ENCODE data around the gene SIAH3. TPM values are rescaled to one million over a fixed set of nuclear protein-coding genes. Genes with fewer than 3 reads are reported as not detected.

Gene SIAH3
- total RNA-seq, 2 experiments from 2014 or later, result not detected

DNA sequence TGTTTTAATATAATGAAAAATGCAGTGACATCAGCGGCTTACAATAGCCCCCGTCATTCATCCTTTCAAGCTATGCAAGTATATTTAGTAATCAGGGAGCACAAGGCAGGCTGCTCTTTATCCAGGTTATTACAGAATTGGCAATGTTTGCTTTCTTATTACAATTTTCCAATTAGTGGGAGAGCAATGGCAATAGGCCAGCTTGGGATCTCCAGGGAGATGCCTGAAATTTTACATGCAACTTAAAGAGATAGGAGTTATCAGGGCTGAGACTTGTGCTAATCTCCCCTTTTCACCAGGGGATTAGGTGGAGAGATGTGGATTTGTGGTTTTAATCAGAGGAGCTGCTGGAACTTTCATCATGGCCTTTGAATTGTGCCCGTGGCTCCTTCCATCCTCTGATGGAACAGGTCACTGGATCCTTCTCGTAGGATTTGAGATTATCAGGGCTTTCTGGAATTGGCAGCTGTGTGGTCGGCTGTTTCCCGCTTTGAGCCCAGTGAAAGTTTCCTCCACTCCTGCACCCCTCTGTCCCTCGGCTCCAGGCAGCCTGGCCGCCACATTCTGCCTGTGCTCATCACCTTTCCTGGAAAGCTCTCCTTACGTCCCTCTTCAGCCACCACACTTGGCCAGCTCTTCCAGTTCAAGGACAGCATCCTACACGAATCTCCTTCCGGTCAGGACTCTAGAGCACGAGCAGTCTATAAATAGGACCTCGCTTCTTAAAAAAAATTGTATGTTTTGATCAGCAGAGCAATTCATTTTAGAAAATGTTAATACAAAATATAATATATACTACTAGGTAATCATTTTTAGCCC, 102.4 kb downstream of the SIAH3 start:
- DNase-seq (no peak), ATAC-seq (no peak)
- no peaks in the 10 kb centered on the region for H3K36me3 Mint-ChIP-seq
- H3K4me3 Mint-ChIP-seq, result no peak overlapping the region
- no peak overlapping the region for H3K27ac Mint-ChIP-seq
- CTCF ChIA-PET, result no interaction called here
- no peaks in the 10 kb centered on the region for H3K9me3 Mint-ChIP-seq (ENCODE audit: low read depth)
- no peaks in the 10 kb centered on the region for H3K27me3 Mint-ChIP-seq
- H3K4me1 Mint-ChIP-seq, result no peaks in the 10 kb centered on the region

DNA sequence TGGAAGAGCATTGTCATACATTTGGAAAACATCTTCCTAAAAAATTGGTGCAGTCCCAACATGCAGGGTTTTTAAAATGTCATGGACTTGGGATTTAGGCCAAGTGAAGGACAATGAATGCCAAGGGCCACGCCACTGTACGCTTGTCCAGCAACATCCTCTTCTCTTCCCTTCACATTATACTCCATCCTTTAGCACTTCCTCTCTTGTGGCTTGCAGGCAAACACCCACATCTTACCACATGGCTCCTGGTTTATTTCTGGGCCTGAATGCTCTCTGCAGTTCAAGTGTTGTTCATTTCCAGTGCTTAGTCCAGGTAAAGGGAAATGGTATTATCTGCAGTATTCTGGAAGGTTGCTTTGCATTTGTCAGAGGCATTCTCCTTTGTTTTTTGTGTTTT, 104.5 kb downstream of the SIAH3 start:
- no peaks in the 10 kb centered on the region for H3K36me3 Mint-ChIP-seq
- CTCF ChIA-PET, result no interaction called here
- H3K4me1 Mint-ChIP-seq, result no peaks in the 10 kb centered on the region
- no peak overlapping the region for H3K27ac Mint-ChIP-seq
- DNase-seq (no peak), ATAC-seq (no peak)
- H3K4me3 Mint-ChIP-seq, result no peak overlapping the region
- no peaks in the 10 kb centered on the region for H3K27me3 Mint-ChIP-seq
- H3K9me3 Mint-ChIP-seq (ENCODE audit: low read depth), result no peaks in the 10 kb centered on the region

DNA sequence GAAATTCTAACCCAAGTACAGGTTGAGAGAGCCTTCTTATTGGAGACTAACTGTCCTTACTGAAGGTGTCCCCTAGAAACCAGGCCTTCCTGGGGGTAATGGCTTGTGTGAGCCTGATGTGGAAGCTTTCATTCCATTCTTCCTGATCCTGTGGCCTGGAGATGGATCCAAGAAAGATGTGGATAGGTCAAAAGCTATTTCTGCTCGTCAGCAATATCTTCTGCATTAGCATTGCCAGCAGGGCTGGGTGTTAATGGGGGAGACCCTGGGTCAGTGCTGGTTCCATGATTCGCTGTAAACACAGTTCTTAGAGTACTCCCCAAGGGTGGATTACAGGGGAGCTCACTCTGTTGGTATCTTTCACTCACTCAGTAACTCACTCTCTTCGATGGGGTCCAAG, 106.6 kb downstream of the SIAH3 start:
- no peak for DNase-seq
- Mint-ChIP-seq H3K27me3 (peaks cover 2% of the 10 kb centered on the region), H3K4me3 (no peak overlapping the region), H3K27ac (no peak overlapping the region), H3K36me3 (no peaks in the 10 kb centered on the region), H3K9me3 (ENCODE audit: low read depth) (no peaks in the 10 kb centered on the region), H3K4me1 (no peaks in the 10 kb centered on the region)
- CTCF ChIA-PET, result no interaction called here
- no peak for ATAC-seq

DNA sequence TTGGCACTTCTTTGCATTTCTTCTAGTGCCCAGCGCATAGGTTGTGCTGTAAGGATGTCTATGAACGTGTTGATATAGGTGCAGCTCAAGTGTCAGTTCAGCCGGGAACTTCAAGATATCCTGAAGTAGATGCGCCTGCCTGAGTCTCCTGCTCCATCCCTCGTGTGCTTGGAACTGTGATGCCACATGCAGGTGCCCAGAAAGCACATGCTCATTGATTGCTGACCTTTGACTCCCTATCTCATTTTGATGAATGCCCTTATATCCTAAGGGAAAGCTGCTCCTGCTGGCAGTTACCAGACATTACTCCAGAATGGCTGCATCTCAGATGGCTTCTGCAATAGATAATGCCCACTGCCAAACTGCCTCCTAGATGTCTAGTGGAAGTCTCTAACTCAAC, 108.6 kb downstream of the SIAH3 start:
- H3K27me3 Mint-ChIP-seq, result peaks cover 2% of the 10 kb centered on the region
- no peaks in the 10 kb centered on the region for H3K9me3 Mint-ChIP-seq (ENCODE audit: low read depth)
- ATAC-seq, result no peak
- no peak overlapping the region for H3K27ac Mint-ChIP-seq
- no peaks in the 10 kb centered on the region for H3K36me3 Mint-ChIP-seq
- H3K4me1 Mint-ChIP-seq, result no peaks in the 10 kb centered on the region
- DNase-seq, result no peak
- CTCF ChIA-PET, result no interaction called here
- H3K4me3 Mint-ChIP-seq, result no peak overlapping the region

DNA sequence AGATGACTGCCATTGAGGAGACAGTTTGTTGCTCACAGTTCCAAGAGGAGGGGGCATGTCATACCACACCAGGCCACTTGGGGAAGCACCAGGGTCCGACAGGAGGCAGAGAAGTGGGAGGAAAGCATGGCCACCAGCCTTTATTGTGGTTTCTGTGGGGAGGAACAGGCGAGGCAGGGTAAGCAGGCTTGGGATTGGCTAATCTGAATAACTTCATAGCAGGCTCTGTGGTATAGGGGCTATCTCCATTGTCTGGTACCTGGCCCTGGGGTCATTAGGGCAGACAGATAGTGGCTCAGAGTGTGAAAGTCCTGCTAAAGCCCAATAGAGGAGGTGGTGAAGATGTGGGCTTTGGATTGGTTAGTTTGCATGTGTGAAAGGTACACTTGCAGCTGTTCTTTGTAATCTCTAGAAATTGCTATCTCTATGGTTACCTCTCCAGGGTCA, 114.0 kb downstream of the SIAH3 start:
- Mint-ChIP-seq H3K9me3 (ENCODE audit: low read depth) (no peaks in the 10 kb centered on the region), H3K36me3 (no peaks in the 10 kb centered on the region), H3K27me3 (peaks cover 2% of the 10 kb centered on the region), H3K4me3 (no peak overlapping the region), H3K4me1 (peaks cover 3% of the 10 kb centered on the region), H3K27ac (no peak overlapping the region)
- ATAC-seq (no peak), DNase-seq (no peak)
- CTCF ChIA-PET, result interaction anchor here (1.0 kb wide), 1 partner anchor 584 kb away, joined by 3 read pairs; no protein-coding TSS in a partner anchor

DNA sequence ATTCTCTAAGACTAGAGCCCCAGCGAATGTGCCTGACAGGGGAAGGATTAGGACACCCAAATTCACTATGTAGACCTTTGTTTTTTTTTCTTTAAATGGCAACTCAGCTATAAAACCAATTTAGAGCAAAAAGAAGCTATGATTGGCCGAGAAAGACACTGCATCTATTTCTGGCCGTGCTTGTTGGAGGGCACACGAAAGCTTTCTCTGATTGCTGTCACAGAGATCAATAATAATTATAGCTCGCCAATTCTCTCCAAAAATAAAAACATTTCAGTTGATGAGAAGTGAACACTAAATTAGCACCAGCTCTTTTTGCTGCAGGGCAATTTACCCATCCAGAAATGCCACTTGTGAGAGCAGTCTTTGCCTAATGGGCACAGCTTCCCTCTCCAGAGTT, 118.2 kb downstream of the SIAH3 start:
- H3K36me3 Mint-ChIP-seq, result no peaks in the 10 kb centered on the region
- no peaks in the 10 kb centered on the region for H3K9me3 Mint-ChIP-seq (ENCODE audit: low read depth)
- CTCF ChIA-PET, result no interaction called here
- DNase-seq (no peak), ATAC-seq (no peak)
- no peak overlapping the region for H3K4me3 Mint-ChIP-seq
- H3K4me1 Mint-ChIP-seq, result peaks cover 3% of the 10 kb centered on the region
- peaks cover 13% of the 10 kb centered on the region for H3K27me3 Mint-ChIP-seq
- H3K27ac Mint-ChIP-seq, result no peak overlapping the region

DNA sequence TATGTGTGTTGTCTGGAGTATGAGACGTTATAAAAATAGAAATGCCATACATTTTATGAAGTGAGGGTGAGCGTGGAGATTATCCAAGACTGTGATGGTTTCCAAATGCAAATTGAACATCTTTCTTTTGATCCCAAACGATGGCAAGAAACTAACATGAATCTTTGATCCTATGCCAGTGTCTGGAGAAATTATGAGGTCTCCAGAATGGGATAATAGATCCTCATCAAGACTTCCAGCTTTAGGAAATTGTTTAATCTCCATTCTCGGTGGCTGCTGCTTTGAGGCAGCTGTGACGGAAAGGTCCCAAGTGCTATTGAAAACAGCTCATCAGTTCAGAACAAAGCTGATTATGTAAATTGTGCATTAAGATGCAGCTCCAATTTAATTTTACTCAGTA, 118.6 kb downstream of the SIAH3 start:
- peaks cover 13% of the 10 kb centered on the region for H3K27me3 Mint-ChIP-seq
- H3K4me1 Mint-ChIP-seq, result peaks cover 3% of the 10 kb centered on the region
- CTCF ChIA-PET, result no interaction called here
- no peak for ATAC-seq
- H3K27ac Mint-ChIP-seq, result no peak overlapping the region
- H3K4me3 Mint-ChIP-seq, result no peak overlapping the region
- no peaks in the 10 kb centered on the region for H3K36me3 Mint-ChIP-seq
- no peaks in the 10 kb centered on the region for H3K9me3 Mint-ChIP-seq (ENCODE audit: low read depth)
- DNase-seq, result no peak

DNA sequence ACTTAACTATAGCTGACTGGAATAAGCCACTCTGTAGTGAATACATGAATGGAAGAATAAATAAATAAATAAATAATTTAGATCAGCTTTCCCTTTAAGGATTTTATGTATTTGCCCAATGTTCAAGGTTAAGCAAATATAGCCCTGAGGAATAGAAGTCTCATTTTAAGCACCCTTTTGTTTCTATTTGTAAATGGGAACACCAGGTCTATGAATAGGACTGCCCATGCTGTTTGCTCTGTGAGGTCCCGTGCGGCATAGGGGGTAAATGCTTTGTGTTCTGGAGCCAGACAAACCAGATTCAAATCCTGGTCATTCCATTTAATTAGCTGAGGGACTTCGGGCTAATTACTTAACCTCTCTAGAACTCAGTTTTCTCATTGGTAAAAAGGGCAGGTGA, 120.1 kb downstream of the SIAH3 start:
- CTCF ChIA-PET, result no interaction called here
- ATAC-seq (no peak), DNase-seq (no peak)
- no peak overlapping the region for H3K4me3 Mint-ChIP-seq
- H3K27ac Mint-ChIP-seq, result no peak overlapping the region
- H3K4me1 Mint-ChIP-seq, result no peaks in the 10 kb centered on the region
- no peaks in the 10 kb centered on the region for H3K36me3 Mint-ChIP-seq
- no peaks in the 10 kb centered on the region for H3K9me3 Mint-ChIP-seq (ENCODE audit: low read depth)
- H3K27me3 Mint-ChIP-seq, result peaks cover 15% of the 10 kb centered on the region

DNA sequence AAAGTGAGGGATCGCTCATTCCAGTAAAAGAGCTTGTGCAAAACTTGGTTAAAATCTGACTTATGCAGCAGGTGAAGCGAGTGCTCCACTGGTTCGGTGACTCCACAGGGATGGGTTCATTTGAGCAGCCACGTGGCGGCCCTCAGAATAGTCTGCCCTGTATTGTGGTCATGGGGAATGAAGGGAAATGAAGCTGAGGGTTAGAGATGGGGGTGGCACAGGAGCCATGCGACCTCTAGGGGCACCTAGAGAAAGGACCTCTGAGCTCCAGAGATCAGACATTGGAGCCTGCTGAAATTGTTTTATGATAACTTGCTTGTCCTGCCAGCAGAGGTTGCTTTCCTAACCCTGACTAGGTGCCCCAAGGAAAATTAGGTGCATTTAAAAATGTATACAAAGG, 122.8 kb downstream of the SIAH3 start:
- Mint-ChIP-seq H3K4me1 (no peaks in the 10 kb centered on the region), H3K4me3 (no peak overlapping the region), H3K27me3 (peaks cover 15% of the 10 kb centered on the region), H3K9me3 (ENCODE audit: low read depth) (no peaks in the 10 kb centered on the region), H3K36me3 (no peaks in the 10 kb centered on the region), H3K27ac (no peak overlapping the region)
- no peak for DNase-seq
- CTCF ChIA-PET, result interaction anchor here (1.2 kb wide), 2 partner anchors 103 to 105 kb away, joined by 4 to 5 read pairs; no protein-coding TSS in a partner anchor
- ATAC-seq, result no peak

Other genes starting within 250 kb of the SIAH3 start
- not detected for gene ERICH6B, start 236.0 kb downstream of the SIAH3 start, total RNA-seq
- gene CBY2, start 149.4 kb downstream of the SIAH3 start, total RNA-seq, result not detected
- gene ZC3H13, start 201.0 kb upstream of the SIAH3 start, total RNA-seq, result 10 to 100 TPM; 38.5 to 41.6 TPM